Mucosa of descending colon (tissue), 3 donors: Measurements from ENCODE around the gene LENG1. TPM values are rescaled to one million over a fixed set of nuclear protein-coding genes. Genes with fewer than 3 reads are reported as not detected.

Experiments
- ATAC-seq: fragments of 200-7000 bp; cut with Tn5 transposase; one replicate; pipeline ENCODE4 v1.9.1; 2020; ENCODE audit warnings: mild to moderate bottlenecking, moderate library complexity
- DNase-seq, 3 donors: peaks; one replicate each; pipeline ENCODE4 v3.0.0-alpha.2; 2020
- H3K36me3 ChIP-seq: fragments of 200-600 bp; one replicate; pipeline ENCODE4 v1.8.0; 2021; ENCODE audit warnings: low read depth, mild to moderate bottlenecking
- H3K4me1 ChIP-seq: fragments of 200-600 bp; one replicate; pipeline ENCODE4 v1.8.0; 2021; ENCODE audit warnings: low read depth, mild to moderate bottlenecking
- H3K4me3 ChIP-seq: fragments of 200-600 bp; one replicate; pipeline ENCODE4 v1.8.0; 2021; ENCODE audit warnings: mild to moderate bottlenecking
- H3K9me3 ChIP-seq: fragments of 200-600 bp; one replicate; pipeline ENCODE4 v1.8.0; 2021; ENCODE audit warnings: mild to moderate bottlenecking
- CTCF ChIP-seq: fragments of 200-600 bp; IDR thresholded peaks from one replicate; pipeline ENCODE4 v1.8.0; 2022; ENCODE audit warnings: antibody characterized with exemption, mild to moderate bottlenecking
- intact Hi-C, 2 donors: fragments of 100-400 bp; cut with DNase I in 1 of 2; cut with micrococcal nuclease in 1 of 2; formaldehyde crosslinking; loops; one replicate each; pipeline versions ENCODE4 v1.11.0 to v1.11.1; 2022; cut with DNase I, micrococcal nuclease
- total RNA-seq, 3 donors: library from RNA; stranded (reverse); fragmentation: NEBNext Ultra II Directional in 2 of 3; extraction: Animal tissue kit (Norgen Biotek cat#: 25700) in 2 of 3; gene quantifications; one replicate each; pipeline versions ENCODE4 v1.2.1 to v1.2.4, GENCODE V29; 2021 to 2023
- donor health status: DM: no; HTN: no; CAD: no; lungs with moderate emphysema.
- donor health status: DM: no; HTN: no; CAD: no.
- donor health status: DM: no; HTN: yes; CAD: no.

LENG1 gene
- total RNA-seq, 3 donors from 2014 or later = 7.5 to 10.8 (median 8.0) TPM

- intact Hi-C loops = no loop called here
- DNase-seq (no peak), ATAC-seq (no peak)
- H3K36me3 ChIP-seq = peaks cover 8% of the 10 kb centered on the region
- H3K9me3 ChIP-seq = no peaks in the 10 kb centered on the region
- no peak overlapping the region for H3K4me3 ChIP-seq
- TF ChIP-seq CTCF = no peak
- H3K4me1 ChIP-seq = no peaks in the 10 kb centered on the region
Measured at GRCh38 chr19:54128796-54129616, 30.5 kb downstream of the LENG1 start.

GRCh38 chr19:54128441-54128725 is 31.1 kb downstream of the LENG1 start:
- Histone ChIP-seq H3K36me3 (peaks cover 8% of the 10 kb centered on the region), H3K4me1 (no peaks in the 10 kb centered on the region), H3K9me3 (no peaks in the 10 kb centered on the region), H3K4me3 (no peak overlapping the region)
- no peak for TF ChIP-seq CTCF
- intact Hi-C loops = no loop called here
- DNase-seq = no peak
- no peak for ATAC-seq

- no peak for ATAC-seq
- no peaks in the 10 kb centered on the region for H3K9me3 ChIP-seq
- DNase-seq = no peak
- no peaks in the 10 kb centered on the region for H3K4me1 ChIP-seq
- H3K4me3 ChIP-seq = no peak overlapping the region
- peaks cover 8% of the 10 kb centered on the region for H3K36me3 ChIP-seq
- no peak for TF ChIP-seq CTCF
- intact Hi-C loops = no loop called here
Measured at GRCh38 chr19:54127688-54128440, 31.7 kb downstream of the LENG1 start.

- H3K4me3 ChIP-seq = no peak overlapping the region
- DNase-seq (no peak), ATAC-seq (no peak)
- H3K9me3 ChIP-seq = no peaks in the 10 kb centered on the region
- intact Hi-C loops = no loop called here
- TF ChIP-seq CTCF = no peak
- H3K36me3 ChIP-seq = peaks cover 8% of the 10 kb centered on the region
- no peaks in the 10 kb centered on the region for H3K4me1 ChIP-seq
Measured at GRCh38 chr19:54125713-54126112, 33.8 kb downstream of the LENG1 start.

- Histone ChIP-seq H3K36me3 (peaks cover 8% of the 10 kb centered on the region), H3K4me3 (no peak overlapping the region), H3K4me1 (no peaks in the 10 kb centered on the region), H3K9me3 (no peaks in the 10 kb centered on the region)
- intact Hi-C loops = no loop called here
- no peak for DNase-seq
- ATAC-seq = no peak
- TF ChIP-seq CTCF = no peak
Measured at GRCh38 chr19:54124393-54124792, 35.1 kb downstream of the LENG1 start.
